ENCODE data around the gene EIF5. TPM values are rescaled to one million over a fixed set of nuclear protein-coding genes. Genes with fewer than 3 reads are reported as not detected.

Gene EIF5
- total RNA-seq, 1 donor from 2014 or later = 186 TPM

DNA sequence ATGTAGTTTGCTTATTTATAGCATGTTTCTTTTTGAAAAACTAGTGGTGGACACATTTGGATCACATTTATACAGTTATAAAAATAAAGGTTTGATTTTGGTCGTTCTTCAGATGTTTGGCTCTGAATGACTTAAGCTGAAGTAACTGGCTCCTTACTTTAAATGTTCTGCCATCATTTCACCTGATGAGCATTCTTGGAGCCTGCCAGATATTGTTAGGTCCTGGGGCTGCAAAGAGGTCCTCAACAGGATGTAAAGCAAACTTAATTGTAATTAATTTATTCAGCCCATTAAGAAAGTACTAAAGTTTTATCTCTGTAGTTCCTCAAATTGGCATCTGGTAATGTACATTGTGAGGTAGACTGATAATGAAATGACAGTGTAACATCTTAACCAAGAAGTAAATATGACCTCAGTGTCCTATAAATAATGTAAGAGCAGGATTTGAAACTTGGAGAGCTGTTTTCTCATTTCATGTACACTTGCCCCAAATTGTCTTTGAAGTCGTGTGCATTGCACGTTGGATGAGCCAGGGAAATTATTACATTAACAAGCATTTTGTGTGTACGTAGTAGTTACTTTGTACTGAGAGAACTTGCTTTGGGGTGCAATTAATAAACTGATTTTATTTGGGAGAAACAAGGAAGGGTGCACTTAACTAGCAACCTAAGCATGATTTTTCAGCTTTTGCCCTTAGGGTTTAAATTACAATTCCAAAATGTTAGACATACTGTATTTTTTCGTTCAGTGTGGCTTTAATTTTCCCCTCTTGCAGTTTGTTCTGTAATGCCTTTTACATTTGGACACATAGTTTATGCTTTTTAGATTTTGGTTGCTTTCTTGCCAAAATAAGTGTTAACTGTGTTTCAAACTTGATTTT lies 7.5 kb downstream of the EIF5 start:
- no peaks in the 10 kb centered on the region for H3K27me3 ChIP-seq
- peaks cover 14% of the 10 kb centered on the region for H3K4me1 ChIP-seq
- H3K27ac ChIP-seq = no peak overlapping the region
- H3K4me3 ChIP-seq = no peak overlapping the region
- intact Hi-C loops (cut with DNase I) = no loop called here
- peaks cover 14 to 82% of the 10 kb centered on the region in 2 donors for H3K36me3 ChIP-seq
- TF ChIP-seq POLR2A (IDR thresholded peaks at IDR 0.05) (no peak), POLR2AphosphoS5 (IDR thresholded peaks at IDR 0.05; ENCODE audit: insufficient read depth in 1 of 2, low read depth in 1 of 2) (no peak)
- TF ChIP-seq, protein P1, sequence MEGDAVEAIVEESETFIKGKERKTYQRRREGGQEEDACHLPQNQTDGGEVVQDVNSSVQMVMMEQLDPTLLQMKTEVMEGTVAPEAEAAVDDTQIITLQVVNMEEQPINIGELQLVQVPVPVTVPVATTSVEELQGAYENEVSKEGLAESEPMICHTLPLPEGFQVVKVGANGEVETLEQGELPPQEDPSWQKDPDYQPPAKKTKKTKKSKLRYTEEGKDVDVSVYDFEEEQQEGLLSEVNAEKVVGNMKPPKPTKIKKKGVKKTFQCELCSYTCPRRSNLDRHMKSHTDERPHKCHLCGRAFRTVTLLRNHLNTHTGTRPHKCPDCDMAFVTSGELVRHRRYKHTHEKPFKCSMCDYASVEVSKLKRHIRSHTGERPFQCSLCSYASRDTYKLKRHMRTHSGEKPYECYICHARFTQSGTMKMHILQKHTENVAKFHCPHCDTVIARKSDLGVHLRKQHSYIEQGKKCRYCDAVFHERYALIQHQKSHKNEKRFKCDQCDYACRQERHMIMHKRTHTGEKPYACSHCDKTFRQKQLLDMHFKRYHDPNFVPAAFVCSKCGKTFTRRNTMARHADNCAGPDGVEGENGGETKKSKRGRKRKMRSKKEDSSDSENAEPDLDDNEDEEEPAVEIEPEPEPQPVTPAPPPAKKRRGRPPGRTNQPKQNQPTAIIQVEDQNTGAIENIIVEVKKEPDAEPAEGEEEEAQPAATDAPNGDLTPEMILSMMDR (IDR thresholded peaks at IDR 0.05) = no peak
- no peak for DNase-seq (ENCODE audit: extremely low spot score in 2 of 2)
- H3K9me3 ChIP-seq = no peaks in the 10 kb centered on the region

GRCh38 chr14:103343164-103343879 lies 9.3 kb downstream of the EIF5 start:
- Histone ChIP-seq H3K9me3 (no peaks in the 10 kb centered on the region), H3K4me1 (no peaks in the 10 kb centered on the region), H3K27me3 (no peaks in the 10 kb centered on the region), H3K27ac (no peak overlapping the region), H3K36me3 (peaks cover 9 to 64% of the 10 kb centered on the region in 2 donors), H3K4me3 (no peak overlapping the region)
- intact Hi-C loops (cut with DNase I) = no loop called here
- no peak for TF ChIP-seq POLR2AphosphoS5 (IDR thresholded peaks at IDR 0.05; ENCODE audit: insufficient read depth in 1 of 2, low read depth in 1 of 2)
- TF ChIP-seq, protein P1 (IDR thresholded peaks at IDR 0.05) = no peak
- TF ChIP-seq POLR2A (IDR thresholded peaks at IDR 0.05) = no peak
- no peak for DNase-seq (ENCODE audit: extremely low spot score in 2 of 2)

DNA sequence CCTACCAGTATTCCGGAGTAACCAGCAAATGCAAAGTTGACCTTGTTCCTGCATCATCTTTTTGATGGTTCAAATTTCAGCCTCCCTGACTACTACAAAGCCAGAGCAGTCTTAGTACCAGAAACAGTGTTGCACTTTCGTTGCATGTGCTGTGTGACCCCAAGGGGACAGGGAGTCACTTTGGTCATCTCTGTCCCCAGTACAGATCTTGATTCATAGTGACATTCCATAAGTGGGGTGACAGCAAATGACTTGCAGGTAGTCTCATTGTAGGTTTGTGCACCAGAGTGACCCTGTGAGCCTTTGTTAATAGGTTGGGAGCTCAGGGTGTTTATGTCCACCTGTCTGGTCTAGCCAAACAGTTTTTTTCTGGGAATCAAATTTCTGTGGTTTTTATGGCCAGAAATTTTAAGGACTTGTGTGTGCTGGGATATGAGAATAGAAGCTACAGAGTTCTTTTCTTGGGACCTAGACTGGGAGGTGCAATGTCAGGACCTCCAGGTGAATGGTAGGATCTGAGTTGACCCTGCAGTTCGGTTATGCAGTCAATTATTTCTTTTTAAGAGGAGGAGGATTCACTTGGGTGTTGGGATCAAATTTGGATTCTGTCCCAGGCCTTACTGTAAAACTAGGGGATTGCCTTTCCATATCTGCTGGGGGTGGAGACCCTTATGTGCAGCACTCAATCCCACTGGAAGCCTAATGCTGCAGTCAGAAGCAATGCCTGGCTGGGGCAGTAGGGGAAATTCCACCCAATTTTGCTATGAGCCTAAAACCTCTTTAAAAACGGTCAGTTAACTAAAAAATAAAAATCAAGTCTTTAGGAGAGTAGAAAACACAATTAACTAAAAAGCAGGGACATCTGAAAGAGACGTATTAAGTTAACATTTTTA lies 10.1 kb downstream of the EIF5 start:
- intact Hi-C loops (cut with DNase I) = no loop called here
- no peaks in the 10 kb centered on the region for H3K27me3 ChIP-seq
- no peaks in the 10 kb centered on the region for H3K9me3 ChIP-seq
- no peak for DNase-seq (ENCODE audit: extremely low spot score in 2 of 2)
- peaks cover 9 to 55% of the 10 kb centered on the region in 2 donors for H3K36me3 ChIP-seq
- no peaks in the 10 kb centered on the region for H3K4me1 ChIP-seq
- H3K27ac ChIP-seq = no peak overlapping the region
- H3K4me3 ChIP-seq = no peak overlapping the region
- TF ChIP-seq POLR2A (IDR thresholded peaks at IDR 0.05) (no peak), POLR2AphosphoS5 (IDR thresholded peaks at IDR 0.05; ENCODE audit: insufficient read depth in 1 of 2, low read depth in 1 of 2) (no peak)
- TF ChIP-seq, protein P1 (IDR thresholded peaks at IDR 0.05) = no peak

DNA sequence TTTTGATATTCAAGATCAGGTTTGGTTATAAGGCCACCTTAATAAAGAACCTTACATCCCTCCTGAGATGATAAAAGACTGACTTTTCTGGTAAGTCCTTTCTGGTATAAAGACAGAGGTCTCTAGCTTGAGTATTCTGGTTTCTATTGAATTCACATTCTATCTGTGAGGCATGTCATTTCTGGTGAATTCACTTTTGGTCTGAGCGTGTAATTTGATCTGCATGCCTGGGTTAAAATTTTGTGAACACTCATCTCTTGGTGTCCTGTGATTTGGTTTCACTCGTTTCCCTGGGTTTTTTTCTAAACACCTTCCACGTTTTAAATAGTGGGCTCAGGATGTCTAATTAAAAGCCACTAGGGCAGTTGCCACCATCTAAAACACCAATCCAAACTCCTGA lies 12.2 kb downstream of the EIF5 start:
- no peak overlapping the region for H3K27ac ChIP-seq
- no peak overlapping the region for H3K4me3 ChIP-seq
- DNase-seq (ENCODE audit: extremely low spot score in 2 of 2) = no peak
- no peaks in the 10 kb centered on the region for H3K9me3 ChIP-seq
- intact Hi-C loops (cut with DNase I) = no loop called here
- H3K4me1 ChIP-seq = no peaks in the 10 kb centered on the region
- no peak for TF ChIP-seq POLR2A (IDR thresholded peaks at IDR 0.05)
- TF ChIP-seq, protein P1 (IDR thresholded peaks at IDR 0.05) = no peak
- H3K36me3 ChIP-seq = peaks cover 0 to 34% of the 10 kb centered on the region in 2 donors
- H3K27me3 ChIP-seq = no peaks in the 10 kb centered on the region
